ENCODE data around the gene FOXJ1.

The FOXJ1 gene

GRCh38 chr17:76159157-76159556, 18.1 kb upstream of the FOXJ1 start:
- DNase-seq = no peak

- DNase-seq = no peak
Observed at GRCh38 chr17:76157759-76158158, 16.7 kb upstream of the FOXJ1 start.

GRCh38 chr17:76156662-76156991, 15.6 kb upstream of the FOXJ1 start:
- DNase-seq = no peak

GRCh38 chr17:76155988-76156661, 15.1 kb upstream of the FOXJ1 start:
- DNase-seq = no peak

GRCh38 chr17:76154936-76155845, 14.1 kb upstream of the FOXJ1 start:
- no peak for DNase-seq

GRCh38 chr17:76154292-76154691, 13.2 kb upstream of the FOXJ1 start:
- no peak for DNase-seq

GRCh38 chr17:76153640-76154039, 12.6 kb upstream of the FOXJ1 start:
- no peak for DNase-seq

GRCh38 chr17:76153202-76153601, 12.2 kb upstream of the FOXJ1 start:
- DNase-seq = no peak

- no peak for DNase-seq
Observed at GRCh38 chr17:76152591-76152990, 11.5 kb upstream of the FOXJ1 start.

GRCh38 chr17:76151896-76152454, 10.9 kb upstream of the FOXJ1 start:
- DNase-seq = no peak

- DNase-seq = no peak
Observed at GRCh38 chr17:76150712-76151622, 9.9 kb upstream of the FOXJ1 start.

GRCh38 chr17:76149214-76149613, 8.2 kb upstream of the FOXJ1 start:
- no peak for DNase-seq

GRCh38 chr17:76148015-76148326, 6.9 kb upstream of the FOXJ1 start:
- no peak for DNase-seq

- peak; percentile 25 to 43 for DNase-seq
Observed at GRCh38 chr17:76147211-76148014, 6.4 kb upstream of the FOXJ1 start.

- no peak for DNase-seq
Observed at GRCh38 chr17:76146053-76146851, 5.2 kb upstream of the FOXJ1 start.

- DNase-seq = no peak
Observed at GRCh38 chr17:76145231-76146052, 4.4 kb upstream of the FOXJ1 start.

- DNase-seq = no peak
Observed at GRCh38 chr17:76142585-76143041, 1.6 kb upstream of the FOXJ1 start.

- no peak for DNase-seq
Observed at GRCh38 chr17:76142039-76142584, 1.1 kb upstream of the FOXJ1 start.

GRCh38 chr17:76140661-76141211, 309 bp downstream of the FOXJ1 start:
- DNase-seq = no peak

All from NCI-H446 (cell line).